K562 (cell line): ENCODE measurements around the gene AKAP13. TPM values are rescaled to one million over a fixed set of nuclear protein-coding genes. Genes with fewer than 3 reads are reported as not detected.
"Not testable (repeated sequence)": the region's sequence is repeated elsewhere in the genome, so short reads cannot be mapped to it uniquely, and the experiment has no call there.

Source experiments
- ATAC-seq: fragments of 200-7000 bp; cut with Tn5 transposase; 3 replicates; pipeline ENCODE4 v1.9.1; 2020; ENCODE audit warnings: moderate library complexity
- BruUV-seq: library from RNA; stranded (reverse); fragments of 400-500 nt; replicated peaks from 2 replicates; lab custom pipeline; 2021; lab: Mats Ljungman, UMichigan
- CTCF ChIA-PET: fragments of 300-600 bp; formaldehyde crosslinking; extraction: SDS; loops from one replicate; lab custom pipeline; 2021; ENCODE audit warnings: low intra/inter-chr PET ratio; lab: Yijun Ruan, JAX
- POLR2A ChIA-PET: fragments of 300-600, 350-650 bp; sonication (Branson Sonifier 250); formaldehyde crosslinking; extraction: SDS; loops from one replicate; lab custom pipeline; 2021; ENCODE audit warnings: antibody characterized with exemption, inconsistent platforms; lab: Yijun Ruan, JAX
- DNase-seq, 4 experiments: peaks; one replicate each; pipeline versions ENCODE4 v3.0.0 to v3.0.0-alpha.2; 2011 to 2018; ENCODE audit warnings: low spot score in 3 of 4, mixed read lengths in 3 of 4; ENCODE audit errors: extremely low read depth in 1 of 4
- FAIRE-seq: peaks from 2 replicates; lab custom pipeline; 2011; peaks lifted over from hg19 to GRCh38; lab: Jason Lieb, UNC
- H2AFZ ChIP-seq: 2 replicates; pipeline ENCODE4 v1.6.0; 2011; ENCODE audit warnings: low read depth, low read length, control low read depth, inconsistent platforms
- H3K27ac ChIP-seq: fragments of 200-600 bp; 3 replicates; pipeline ENCODE4 v1.8.0; 2011; ENCODE audit warnings: low read depth, mild to moderate bottlenecking, control low read depth, inconsistent platforms, low read length, moderate library complexity, mixed read lengths; ENCODE audit errors: extremely low read depth
- H3K27me3 ChIP-seq, 2 experiments: fragments of 300-600 bp in 1 of 2; 2 replicates in 1 of 2; 3 replicates in 1 of 2; pipeline versions ENCODE4 v1.6.0 to v1.8.0; 2011; ENCODE audit warnings: inconsistent platforms in 2 of 2, low read length in 2 of 2, mild to moderate bottlenecking in 1 of 2, mixed read lengths in 1 of 2, moderate library complexity in 1 of 2; ENCODE audit not compliant: control insufficient read depth in 2 of 2, insufficient read depth in 2 of 2
- H3K36me3 ChIP-seq: fragments of 300-600 bp; 3 replicates; pipeline ENCODE4 v1.8.0; 2011; ENCODE audit warnings: mild to moderate bottlenecking, low read length, inconsistent platforms; ENCODE audit not compliant: control insufficient read depth, insufficient read depth
- H3K4me1 ChIP-seq, 2 experiments: fragments of 200-600 bp in 1 of 2; replicated peaks in 1 of 2; 2 replicates in 1 of 2; 3 replicates in 1 of 2; pipeline versions ENCODE4 v1.5.1 to v1.8.0; 2011; ENCODE audit warnings: inconsistent platforms in 2 of 2, low read length in 2 of 2, mild to moderate bottlenecking in 1 of 2, mixed read lengths in 1 of 2, moderate library complexity in 1 of 2; ENCODE audit not compliant: control insufficient read depth in 2 of 2, insufficient read depth in 2 of 2
- H3K4me2 ChIP-seq: 2 replicates; pipeline ENCODE4 v1.6.1; 2011; ENCODE audit warnings: low read length, control low read depth, inconsistent platforms, mixed read lengths; ENCODE audit not compliant: insufficient read depth
- H3K4me3 ChIP-seq: fragments of 200-600 bp; sonication (generic), shearing (Covaris generic); 2 replicates; pipeline ENCODE4 v1.5.1; 2016; ENCODE audit warnings: control low read depth, inconsistent platforms
- H3K79me2 ChIP-seq: fragments of 200-600 bp; 3 replicates; pipeline ENCODE4 v1.8.0; 2011; ENCODE audit warnings: low read length, inconsistent platforms; ENCODE audit not compliant: control insufficient read depth, insufficient read depth
- H3K9ac ChIP-seq, 2 experiments: 2 replicates each; pipeline versions ENCODE4 v1.6.0 to v1.6.1; 2011; ENCODE audit warnings: low read depth in 2 of 2, low read length in 2 of 2, control low read depth in 1 of 2, inconsistent platforms in 1 of 2, mild to moderate bottlenecking in 1 of 2, mixed read lengths in 1 of 2; ENCODE audit not compliant: insufficient read depth in 1 of 2
- H3K9me1 ChIP-seq: one replicate; pipeline ENCODE4 v1.6.0; 2011; ENCODE audit warnings: inconsistent platforms, mild to moderate bottlenecking, low read length, moderate library complexity; ENCODE audit not compliant: control insufficient read depth, insufficient read depth
- H3K9me3 ChIP-seq: replicated peaks from 2 replicates; pipeline ENCODE4 v1.5.1; 2011; ENCODE audit warnings: low read depth, low read length, inconsistent platforms; ENCODE audit not compliant: control insufficient read depth, insufficient read depth
- H4K20me1 ChIP-seq: replicated peaks from 2 replicates; pipeline ENCODE4 v1.6.1; 2011; ENCODE audit warnings: low read length, inconsistent platforms, mixed read lengths; ENCODE audit not compliant: control insufficient read depth, insufficient read depth
- TFE3 ChIP-seq: fragments of 450-650 bp; formaldehyde crosslinking; IDR thresholded peaks from 2 replicates; pipeline ENCODE4 v1.4.0; 2020; ENCODE audit warnings: mild to moderate bottlenecking, mixed read lengths
- WGBS: fragments of 100-300 bp; shearing (Covaris generic); methylation state at CpG from one replicate; pipeline ENCODE4 v1.1.6; 2016; ENCODE audit warnings: low coverage, mixed read lengths; ENCODE audit not compliant: insufficient coverage; ENCODE audit errors: missing lambda C conversion rate; 5-methylcytosine and 5-hydroxymethylcytosine counted together
- in situ Hi-C: fragments of 300-500 bp; cut with MboI; formaldehyde crosslinking; loops from 4 replicates; pipeline ENCODE4 v1.15.0; 2018; ENCODE audit warnings: inconsistent platforms, mixed read lengths
- intact Hi-C: fragments of 100-400 bp; cut with micrococcal nuclease; formaldehyde crosslinking; loops from 2 replicates; pipeline ENCODE4 v1.14.2; 2022
- polyA plus RNA-seq, 8 experiments: library from polyadenylated mRNA; depleted of rRNA in 4 of 8; stranded (reverse) in 5 of 8; unstranded in 3 of 8; fragments of >200 nt; fragmentation: Nextera tagmentation in 2 of 8; fragmentation: Illumina TruSeq in 1 of 8; extraction: Ambion mirVana in 2 of 8; extraction: Trizol in 1 of 8; gene quantifications; 2 replicates each; pipeline versions ENCODE4 v1.2.1 to v1.2.3, GENCODE V29; 2011 to 2014; ENCODE audit warnings: inconsistent platforms in 1 of 8, missing spikeins in 1 of 8
- total RNA-seq, 7 experiments: library from RNA; depleted of rRNA in 6 of 7; stranded (reverse); fragments of >200 nt in 6 of 7; fragmentation: Illumina TruSeq in 2 of 7; extraction: Trizol in 2 of 7; gene quantifications; 2 replicates each; pipeline versions ENCODE4 v1.2.1 to v1.2.3, GENCODE V29; 2011 to 2021; ENCODE audit warnings: low replicate concordance in 1 of 7

Gene AKAP13
- total and polyA plus RNA-seq, 9 of the 15 experiments (the other 6 are each of a cell fraction or from before 2014, with no cell fraction given): 0.03 to 1.7 (median 0.42) TPM

GRCh38 chr15:85347264-85348047 lies 32.9 kb upstream of the AKAP13 start:
- H3K9me1 ChIP-seq, H3K4me1 ChIP-seq, POLR2A ChIA-PET, H3K79me2 ChIP-seq, H3K27ac ChIP-seq, H3K27me3 ChIP-seq, FAIRE-seq, H3K9ac ChIP-seq, H3K36me3 ChIP-seq, ATAC-seq, DNase-seq, H3K9me3 ChIP-seq, intact Hi-C loops, BruUV-seq, in situ Hi-C loops, H3K4me3 ChIP-seq, CTCF ChIA-PET, H3K4me2 ChIP-seq, H2AFZ ChIP-seq, H4K20me1 ChIP-seq: not testable (repeated sequence)
- peak; percentile 55 for TF ChIP-seq TFE3 (CRISPR knock-in tag)
- WGBS: 0% methylated on average over 3 of the region's 5 CpGs

GRCh38 chr15:85348048-85348766 lies 32.2 kb upstream of the AKAP13 start:
- peak; percentile 75 for FAIRE-seq
- not testable (repeated sequence) for H3K27ac ChIP-seq

GRCh38 chr15:85349062-85349461 lies 31.3 kb upstream of the AKAP13 start:
- BruUV-seq, H3K9ac ChIP-seq, H3K79me2 ChIP-seq, POLR2A ChIA-PET, H4K20me1 ChIP-seq, CTCF ChIA-PET, H3K4me1 ChIP-seq, intact Hi-C loops, H3K4me3 ChIP-seq, H3K9me3 ChIP-seq, H3K27ac ChIP-seq, H3K27me3 ChIP-seq, FAIRE-seq, DNase-seq, in situ Hi-C loops, H3K36me3 ChIP-seq, ATAC-seq, H3K4me2 ChIP-seq, H3K9me1 ChIP-seq, H2AFZ ChIP-seq: not testable (repeated sequence)
- WGBS: 0% methylated on average over 4 of the region's 4 CpGs

More at GRCh38 chr15:85348048-85348766, 32.2 kb upstream of the AKAP13 start:
- H3K79me2 ChIP-seq, H3K9ac ChIP-seq, ATAC-seq, H3K9me1 ChIP-seq, H3K4me3 ChIP-seq, in situ Hi-C loops, CTCF ChIA-PET, H3K4me1 ChIP-seq, H3K27me3 ChIP-seq, BruUV-seq, intact Hi-C loops, H3K36me3 ChIP-seq, H4K20me1 ChIP-seq, DNase-seq, H3K9me3 ChIP-seq, H2AFZ ChIP-seq, H3K4me2 ChIP-seq, POLR2A ChIA-PET: not testable (repeated sequence)
- WGBS: 16% methylated on average over 8 of the region's 8 CpGs
